ENCODE data around the gene RASGRF2.

DNA sequence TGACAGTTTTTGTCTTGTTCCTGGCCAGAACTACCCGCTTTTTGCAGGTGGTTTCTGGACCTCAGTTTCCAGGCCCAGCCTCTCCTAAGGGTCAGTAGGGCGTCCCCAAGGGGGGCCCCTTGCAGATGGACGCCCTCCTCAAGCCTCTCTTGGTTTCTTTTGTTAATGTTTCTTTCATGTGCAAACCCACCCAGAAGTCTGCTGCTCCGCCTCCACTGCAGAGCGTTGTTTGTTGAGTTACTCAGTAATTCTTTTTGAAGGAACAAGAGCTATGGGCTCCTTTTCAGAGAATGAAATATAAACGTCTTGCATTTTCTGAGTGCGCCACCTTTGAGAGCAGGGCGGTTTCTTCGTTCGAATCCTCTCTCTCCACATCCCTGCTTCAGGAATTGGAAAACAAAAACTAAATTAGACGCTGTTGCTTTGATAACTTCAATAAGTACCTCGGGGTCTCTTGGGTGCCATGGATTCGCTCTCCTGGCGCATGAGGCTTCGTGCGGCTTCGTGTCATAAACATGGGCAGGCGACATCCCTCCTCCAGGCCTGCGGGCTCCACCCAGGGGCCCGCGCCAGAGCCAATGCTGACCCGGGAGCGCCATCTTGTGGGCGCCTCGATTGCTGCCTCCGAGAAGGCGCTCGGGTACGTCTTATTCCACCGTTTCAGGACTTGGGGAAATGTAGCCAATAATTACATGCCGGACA lies 234.6 kb downstream of the RASGRF2 start:
- TF ChIP-seq EZH2 (IDR thresholded peaks at IDR 0.05) (no peak), POLR2AphosphoS5 (IDR thresholded peaks at IDR 0.05; ENCODE audit: borderline replicate concordance, low read depth, low read length) (no peak)
